Psoas muscle (tissue), 8 donors: Measurements from ENCODE around the gene PRM1. TPM values are rescaled to one million over a fixed set of nuclear protein-coding genes. Genes with fewer than 3 reads are reported as not detected.

Experiments
- ATAC-seq, 4 donors: fragments of 200-7000 bp; cut with Tn5 transposase; one replicate each; pipeline ENCODE4 v1.9.1; 2020; ENCODE audit warnings: moderate library complexity in 3 of 4, mild to moderate bottlenecking in 2 of 4
- DNase-seq, 2 donors: peaks; one replicate each; pipeline ENCODE4 v3.0.0-alpha.2; 2020
- H3K27ac ChIP-seq: fragments of 200-600 bp; one replicate; pipeline ENCODE4 v1.8.0; 2022
- H3K27me3 ChIP-seq, 3 donors: fragments of 200-600 bp in 1 of 3; one replicate each; pipeline versions ENCODE4 v1.6.1 to v1.8.0; 2013 to 2022; ENCODE audit warnings: low read length in 2 of 3, mild to moderate bottlenecking in 2 of 3, moderate library complexity in 1 of 3; ENCODE audit not compliant: insufficient read depth in 3 of 3
- H3K36me3 ChIP-seq, 2 donors: fragments of 200-600 bp in 1 of 2; one replicate each; pipeline versions ENCODE4 v1.6.1 to v1.8.0; 2013 to 2022; ENCODE audit warnings: low read depth in 1 of 2, mild to moderate bottlenecking in 1 of 2, moderate library complexity in 1 of 2; ENCODE audit not compliant: insufficient read depth in 1 of 2
- H3K4me1 ChIP-seq: fragments of 200-600 bp; one replicate; pipeline ENCODE4 v1.8.0; 2022
- H3K4me3 ChIP-seq: fragments of 200-600 bp; one replicate; pipeline ENCODE4 v1.8.0; 2022; ENCODE audit warnings: mild to moderate bottlenecking
- H3K9me3 ChIP-seq: fragments of 200-600 bp; one replicate; pipeline ENCODE4 v1.8.0; 2022
- CTCF ChIP-seq: fragments of 200-600 bp; IDR thresholded peaks from one replicate; pipeline ENCODE4 v1.8.0; 2022; ENCODE audit warnings: antibody characterized with exemption
- WGBS, 3 donors: extraction: QIAGEN DNeasy Blood & Tissue Kit; methylation state at CpG; one replicate each; pipeline versions ENCODE4 v1.1.6 to v1.1.7; 2013; 5-methylcytosine and 5-hydroxymethylcytosine counted together
- intact Hi-C, 2 donors: fragments of 100-400 bp; cut with DNase I; formaldehyde crosslinking; loops; one replicate each; pipeline versions ENCODE4 v1.11.0 to v1.14.2; 2022
- long read RNA-seq, 2 donors: library from polyadenylated mRNA; unstranded; transcript quantifications; one replicate each; pipeline ENCODE4 v2.0.0, GENCODE V29; 2021
- polyA plus RNA-seq, 3 donors: library from polyadenylated mRNA; stranded (reverse); fragments of 200-250 nt; gene quantifications; one replicate each; pipeline ENCODE4 v1.2.3, GENCODE V29; 2013
- total RNA-seq, 4 donors: library from RNA; stranded (reverse); fragmentation: NEBNext Ultra II Directional in 2 of 4; extraction: Animal tissue kit (Norgen Biotek cat#: 25700) in 2 of 4; gene quantifications; one replicate each; pipeline versions ENCODE4 v1.2.1 to v1.2.4, GENCODE V29; 2021 to 2023
- donor health status: healthy with polysubstance abuse.
- donor health status: DM: no; HTN: no; CAD: no; lungs with moderate emphysema.
- donor health status: Bipolar disorder and iron deficiency.
- donor health status: healthy.
- donor health status: DM: yes; HTN: yes; CAD: no.
- donor health status: DM: no; HTN: no; CAD: no.
- donor health status: DM: no; HTN: no; CAD: no.
- donor health status: DM: yes; HTN: yes; CAD: no.

Gene PRM1
- not detected for total RNA-seq
- polyA plus RNA-seq: not detected
- long read RNA-seq, donor 1: 0 reads
- long read RNA-seq, donor 2: 0 reads

GRCh38 chr16:11280616-11281522, at the start of gene PRM1:
PRM1 (minus strand) TSS chr16:11281330; CDS start chr16:11281238, 92 bp downstream.
- ATAC-seq (no peak), DNase-seq (peak in 1 of 2 donors; percentile 6)
- H3K4me1 ChIP-seq: no peaks in the 10 kb centered on the region
- H3K9me3 ChIP-seq: no peaks in the 10 kb centered on the region
- WGBS, 3 donors: 75 to 78% (median 78%) methylated on average over 20 to 25 of the region's 25 CpGs
- H3K36me3 ChIP-seq: no peaks in the 10 kb centered on the region
- peaks cover 0 to 5% (median 0%) of the 10 kb centered on the region in 3 donors for H3K27me3 ChIP-seq
- H3K27ac ChIP-seq: no peak within 1 kb of the TSS
- no peak for TF ChIP-seq CTCF
- intact Hi-C loops: no loop called here
- H3K4me3 ChIP-seq: no peak within 1 kb of the TSS

- 78 to 81% (median 79%) methylated on average over 5 of the region's 5 CpGs for WGBS, 3 donors
- intact Hi-C loops: no loop called here
- no peak overlapping the region for H3K4me3 ChIP-seq
- no peaks in the 10 kb centered on the region for H3K4me1 ChIP-seq
- no peaks in the 10 kb centered on the region for H3K36me3 ChIP-seq
- H3K27ac ChIP-seq: no peak overlapping the region
- no peak for TF ChIP-seq CTCF
- peaks cover 0 to 6% (median 0%) of the 10 kb centered on the region in 3 donors for H3K27me3 ChIP-seq
- no peaks in the 10 kb centered on the region for H3K9me3 ChIP-seq
- DNase-seq (no peak), ATAC-seq (no peak)
Observed at GRCh38 chr16:11330526-11331237, 49.6 kb upstream of the PRM1 start.

- Histone ChIP-seq H3K27me3 (peaks cover 0 to 6% (median 0%) of the 10 kb centered on the region in 3 donors), H3K9me3 (no peaks in the 10 kb centered on the region), H3K4me3 (no peak overlapping the region), H3K27ac (no peak overlapping the region), H3K4me1 (no peaks in the 10 kb centered on the region), H3K36me3 (no peaks in the 10 kb centered on the region)
- DNase-seq: no peak
- intact Hi-C loops: no loop called here
- no peak for ATAC-seq
- no peak for TF ChIP-seq CTCF
- WGBS, 3 donors: 52 to 74% (median 56%) methylated on average over 3 of the region's 3 CpGs
Observed at GRCh38 chr16:11329891-11330290, 48.8 kb upstream of the PRM1 start.

- Histone ChIP-seq H3K27ac (no peak overlapping the region), H3K4me3 (no peak overlapping the region), H3K4me1 (no peaks in the 10 kb centered on the region), H3K27me3 (peaks cover 0 to 6% (median 0%) of the 10 kb centered on the region in 3 donors), H3K36me3 (no peaks in the 10 kb centered on the region), H3K9me3 (no peaks in the 10 kb centered on the region)
- ATAC-seq (no peak), DNase-seq (no peak)
- no peak for TF ChIP-seq CTCF
- WGBS, 3 donors: 12 to 20% (median 14%) methylated on average over 6 of the region's 6 CpGs
- intact Hi-C loops: no loop called here
Observed at GRCh38 chr16:11329071-11329491, 48.0 kb upstream of the PRM1 start.
